Neural progenitor cell (in vitro differentiated cells): ENCODE data around the gene CDCA5.
A peak's percentile ranks its signal among the peaks of the same experiment; 100 is the strongest.

Source experiments
- CTCF ChIP-seq: fragments of 200-600 bp; sonication (generic); IDR thresholded peaks from 2 replicates; pipeline ENCODE4 v1.5.1; 2017; ENCODE audit warnings: antibody characterized with exemption, mild to moderate bottlenecking
- EZH2 ChIP-seq: fragments of 200-600 bp; sonication (generic); IDR thresholded peaks from 2 replicates; pipeline ENCODE4 v1.6.1; 2017; ENCODE audit warnings: antibody characterized with exemption, mild to moderate bottlenecking, moderate library complexity
- EZH2phosphoT487 ChIP-seq: fragments of 200-600 bp; sonication (generic); IDR thresholded peaks from 2 replicates; pipeline ENCODE4 v1.6.1; 2017; ENCODE audit warnings: antibody characterized with exemption

- TF ChIP-seq CTCF (peak; percentile 57), EZH2phosphoT487 (no peak), EZH2 (no peak)
Observed at GRCh38 chr11:65060913-65061408, 22.9 kb downstream of the CDCA5 start.
